GM19455 (cell line): ENCODE data around the gene CHRNA10.
"Not testable (repeated sequence)": the region's sequence is repeated elsewhere in the genome, so short reads cannot be mapped to it uniquely, and the experiment has no call there.

Experiments used
- ATAC-seq: cut with Tn5 transposase; IDR thresholded peaks from one replicate; pipeline ENCODE4 v1.9.1; 2021; ENCODE audit not compliant: unreplicated experiment

Gene CHRNA10

DNA sequence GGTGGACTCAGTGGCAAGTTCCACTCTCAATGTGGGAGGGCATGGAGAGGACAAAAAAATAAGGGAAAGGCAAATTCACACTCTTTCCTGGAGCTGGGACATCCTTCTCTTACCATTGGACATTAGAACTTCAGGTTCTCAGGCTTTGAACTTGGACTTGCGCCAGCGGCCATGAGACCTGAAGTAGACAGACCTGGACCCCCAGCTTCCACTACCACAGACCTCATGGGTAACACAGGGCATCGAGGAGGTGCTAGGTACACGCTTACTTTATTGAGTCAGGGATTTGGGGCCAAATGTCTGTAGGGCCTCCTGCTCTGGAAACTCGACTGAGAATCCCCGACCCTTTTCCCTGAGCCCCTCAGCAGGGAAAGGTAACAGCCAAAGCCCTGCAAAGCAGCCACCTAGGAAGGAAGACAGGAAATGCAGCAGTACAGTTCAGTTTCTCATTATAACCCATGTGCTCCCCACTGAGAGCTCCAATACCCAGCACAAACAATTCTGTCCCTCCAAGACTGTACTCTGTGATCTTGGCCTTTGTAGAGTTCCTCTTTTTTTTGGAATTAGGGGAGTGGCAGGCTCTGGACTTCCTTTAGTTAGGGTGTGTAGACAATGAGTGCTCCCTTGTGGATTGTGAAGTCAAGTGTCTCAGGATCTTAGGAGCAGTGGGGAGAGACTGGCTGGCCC, 5.7 kb downstream of the CHRNA10 start:
- no peak for ATAC-seq

DNA sequence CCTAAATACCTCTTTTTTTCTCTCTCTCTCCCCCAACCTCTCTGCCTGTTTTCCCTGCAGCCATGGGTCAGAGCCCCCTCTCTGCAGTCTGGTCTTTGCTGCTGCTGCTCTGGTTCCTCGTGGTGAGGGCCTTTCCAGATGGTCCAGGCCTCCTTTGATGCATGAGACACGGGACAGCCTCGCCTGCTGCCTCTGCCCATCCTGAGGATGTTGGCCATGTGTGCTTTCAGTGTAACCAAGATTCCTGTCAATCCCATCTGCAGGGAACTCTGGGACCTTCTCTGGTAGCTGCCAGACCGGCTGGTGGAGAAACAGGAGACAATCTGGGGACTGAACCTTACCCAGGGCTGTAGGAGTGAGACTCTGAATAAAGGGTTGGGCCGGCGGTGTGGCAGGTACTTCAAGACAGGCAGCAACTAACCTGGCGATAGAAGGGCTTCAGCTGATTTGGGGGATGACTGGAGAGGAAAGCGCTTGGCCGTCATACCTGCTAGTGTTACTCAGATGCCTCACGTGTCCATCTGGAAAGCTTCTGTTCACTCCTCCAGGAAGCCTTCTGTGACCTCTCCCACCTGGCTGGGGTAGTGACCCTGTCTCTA, 7.1 kb downstream of the CHRNA10 start:
- no peak for ATAC-seq

DNA sequence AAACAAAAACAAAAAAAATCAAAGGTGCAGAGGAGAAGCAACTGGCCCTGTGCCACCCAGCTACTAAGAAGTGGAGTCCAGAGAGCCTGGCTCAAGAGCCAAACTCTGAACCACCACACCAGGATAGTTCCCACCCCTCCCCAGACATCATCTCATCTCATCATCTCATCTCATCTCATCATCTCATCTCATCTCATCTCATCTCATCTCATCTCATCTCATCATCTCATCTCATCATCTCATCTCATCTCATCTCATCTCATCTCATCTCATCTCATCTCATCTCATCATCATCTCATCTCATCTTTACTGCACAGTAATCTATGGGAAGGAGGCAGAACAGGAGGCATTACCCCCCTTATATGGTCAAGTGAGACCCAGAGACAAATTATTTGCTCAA, 8.3 kb downstream of the CHRNA10 start:
- no peak for ATAC-seq

DNA sequence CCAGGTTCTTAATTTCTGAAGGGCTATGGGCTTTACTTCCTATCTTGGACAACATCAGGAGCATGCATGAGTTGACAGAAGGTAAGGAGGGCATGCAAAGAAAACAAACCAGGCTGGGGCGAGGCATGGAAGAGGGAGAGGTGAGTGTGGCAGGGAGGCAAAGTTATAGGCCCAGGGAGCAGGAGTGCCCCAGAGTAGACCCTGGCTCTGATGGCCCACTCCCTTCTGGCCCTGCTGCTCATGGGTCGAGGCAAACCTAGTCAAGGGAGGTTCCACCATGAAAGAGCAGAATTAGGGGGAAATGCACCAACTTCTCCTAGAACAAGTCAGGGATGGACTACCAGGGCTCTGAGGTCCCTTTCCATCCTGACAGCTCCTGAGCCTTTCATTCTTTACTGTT, 10.2 kb downstream of the CHRNA10 start:
- ATAC-seq = no peak

DNA sequence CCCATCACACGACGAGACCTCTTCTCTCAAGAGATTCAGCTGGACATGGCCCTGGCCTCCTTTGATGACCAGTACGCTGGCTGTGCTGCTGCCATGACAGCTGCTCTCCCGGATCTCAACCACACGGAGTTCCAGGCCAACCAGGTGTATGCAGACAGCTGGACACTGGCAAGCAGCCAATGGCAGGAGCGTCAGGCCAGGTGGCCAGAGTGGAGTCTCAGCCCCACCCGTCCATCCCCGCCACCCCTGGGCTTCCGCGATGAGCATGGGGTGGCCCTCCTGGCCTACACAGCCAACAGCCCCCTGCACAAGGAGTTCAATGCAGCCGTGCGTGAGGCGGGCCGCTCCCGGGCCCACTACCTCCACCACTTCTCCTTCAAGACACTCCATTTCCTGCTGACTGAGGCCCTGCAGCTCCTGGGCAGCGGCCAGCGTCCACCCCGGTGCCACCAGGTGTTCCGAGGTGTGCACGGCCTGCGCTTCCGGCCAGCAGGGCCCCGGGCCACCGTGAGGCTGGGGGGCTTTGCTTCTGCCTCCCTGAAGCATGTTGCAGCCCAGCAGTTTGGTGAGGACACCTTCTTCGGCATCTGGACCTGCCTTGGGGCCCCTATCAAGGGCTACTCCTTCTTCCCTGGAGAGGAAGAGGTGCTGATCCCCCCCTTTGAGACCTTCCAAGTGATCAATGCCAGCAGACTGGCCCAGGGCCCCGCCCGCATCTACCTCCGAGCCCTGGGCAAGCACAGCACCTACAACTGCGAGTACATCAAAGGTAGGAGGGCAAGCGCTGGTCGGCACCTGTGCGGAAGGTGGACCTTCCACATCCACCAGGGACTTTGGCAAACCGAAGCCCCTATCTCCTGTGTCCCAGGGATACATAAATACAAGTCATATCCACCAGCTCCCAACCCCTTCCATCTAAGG, 11.3 kb downstream of the CHRNA10 start:
- no peak for ATAC-seq

- no peak for ATAC-seq
These were observed 12.9 kb downstream of the CHRNA10 start for GRCh38 chr11:3658252-3658651.

DNA sequence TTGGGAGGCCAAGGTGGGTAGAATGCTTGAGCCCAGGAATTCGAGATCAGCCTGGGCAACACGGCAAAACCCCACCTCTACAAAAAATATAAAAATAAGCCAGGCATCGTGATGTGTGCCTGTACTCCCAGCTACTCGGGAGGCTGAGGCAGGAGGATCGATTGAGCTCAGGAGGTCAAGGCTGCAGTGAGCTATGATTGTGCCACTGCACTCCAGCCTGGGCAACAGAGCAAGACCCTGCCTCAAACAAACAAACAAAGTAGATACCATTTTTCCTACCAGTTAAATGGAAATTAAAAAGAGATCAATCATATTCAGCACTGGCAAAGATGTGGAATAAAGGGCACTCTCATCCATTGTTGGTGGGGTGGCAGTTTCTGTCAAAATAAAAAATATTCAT, 13.9 kb downstream of the CHRNA10 start:
- ATAC-seq = not testable (repeated sequence)

- no peak for ATAC-seq
These were observed 15.6 kb downstream of the CHRNA10 start for GRCh38 chr11:3655547-3655946.

- not testable (repeated sequence) for ATAC-seq
These were observed 18.7 kb downstream of the CHRNA10 start for GRCh38 chr11:3652514-3652913.

DNA sequence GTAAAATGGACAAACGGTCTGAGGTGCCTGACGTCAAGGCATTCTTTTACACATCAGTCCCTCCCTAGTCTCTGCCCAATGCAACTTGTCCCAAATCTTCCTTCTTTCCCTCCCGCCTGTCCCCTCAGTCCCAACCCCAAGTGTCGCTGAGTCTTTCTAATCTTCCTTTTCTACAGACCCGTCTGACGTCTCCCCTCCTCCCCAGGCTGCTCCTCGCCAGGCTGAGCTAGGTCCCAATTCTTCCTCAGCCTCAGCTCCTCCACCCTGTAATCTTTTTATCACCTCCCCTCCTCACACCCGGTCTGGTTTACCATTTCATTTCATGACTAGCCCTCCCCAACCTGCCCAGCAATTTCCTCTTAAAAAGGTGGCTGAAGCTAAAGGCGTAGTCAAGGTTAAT, 21.8 kb downstream of the CHRNA10 start:
- not testable (repeated sequence) for ATAC-seq

- not testable (repeated sequence) for ATAC-seq
These were observed 22.3 kb downstream of the CHRNA10 start for GRCh38 chr11:3648843-3649242.

GRCh38 chr11:3645552-3645951, 25.6 kb downstream of the CHRNA10 start:
- ATAC-seq = no peak

GRCh38 chr11:3644817-3645235, 26.4 kb downstream of the CHRNA10 start, which contains the start of gene ART1:
TSS of gene ART1 (plus strand) at chr11:3645128. CDS start at chr11:3659214, 14,086 bp downstream.
- no peak for ATAC-seq

GRCh38 chr11:3643102-3643546, 28.1 kb downstream of the CHRNA10 start:
- ATAC-seq = not testable (repeated sequence)

DNA sequence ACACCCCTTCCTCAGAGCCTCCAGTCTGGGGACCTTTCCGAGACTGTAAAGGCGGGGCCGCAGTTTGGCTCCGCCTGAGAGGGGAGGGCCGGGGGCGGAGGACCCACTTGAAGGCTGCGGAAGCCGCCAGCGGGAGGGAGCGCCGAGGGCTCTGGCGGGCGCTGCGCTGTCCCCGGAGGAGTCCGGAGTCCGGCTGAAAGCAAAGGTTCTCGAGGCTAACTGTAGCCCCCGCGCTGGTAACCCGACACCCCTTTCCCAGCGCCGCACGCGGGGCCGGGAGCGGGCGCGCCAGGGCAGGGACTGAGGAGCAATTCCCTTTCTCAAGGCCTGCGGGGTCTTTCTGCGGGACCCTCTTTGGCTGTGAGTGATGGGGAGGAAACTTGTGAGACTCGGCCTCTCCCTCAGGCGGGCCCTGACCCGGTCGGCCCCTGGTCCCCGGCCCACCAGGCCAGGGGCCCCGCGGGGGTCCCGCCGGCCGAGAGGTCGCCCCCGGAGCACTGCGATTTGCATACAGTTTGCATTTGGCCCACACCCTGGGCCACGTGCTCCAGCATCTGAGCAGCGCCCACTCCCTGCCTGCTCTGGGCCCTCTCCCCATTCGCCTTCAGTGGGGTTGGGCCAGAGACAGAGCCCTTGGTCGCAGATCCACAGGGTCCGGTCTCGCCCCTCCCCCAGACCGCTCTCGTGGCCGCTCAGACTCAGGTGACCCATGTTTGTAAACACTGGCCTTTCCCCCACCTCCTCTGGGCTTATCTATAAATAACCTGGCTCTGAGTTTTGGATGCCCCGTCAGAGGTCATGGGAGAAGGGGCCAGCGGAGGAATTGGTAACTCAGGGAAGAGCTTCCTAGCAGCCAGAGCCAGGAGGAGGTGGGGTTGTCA, 28.9 kb downstream of the CHRNA10 start:
- ATAC-seq = no peak

DNA sequence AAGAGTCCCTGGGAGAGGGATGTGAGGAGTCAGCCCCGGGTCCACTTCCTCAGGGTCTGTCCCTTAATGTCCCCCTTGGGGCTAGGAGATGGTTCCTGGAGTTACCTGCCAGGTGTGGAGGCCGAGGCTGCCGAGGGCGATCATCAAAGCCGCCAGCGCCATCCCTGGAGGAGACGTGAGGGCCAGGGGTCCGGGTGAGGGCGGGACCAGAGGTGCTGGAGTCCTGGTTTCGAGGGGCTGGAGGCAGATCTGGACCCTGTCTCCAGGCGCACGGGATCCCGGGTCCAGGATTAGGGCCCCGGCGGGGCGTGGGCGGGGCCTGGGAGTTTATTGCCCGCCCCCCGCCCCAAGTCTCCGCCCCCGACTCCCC, 29.5 kb downstream of the CHRNA10 start, which contains the start of gene ART5:
Gene ART5, minus strand, starts transcription at position 292 of the 370 bp plus-strand sequence. Its CDS starts 130 bp downstream, at position 162.
- no peak for ATAC-seq

GRCh38 chr11:3641191-3641590, 30.0 kb downstream of the CHRNA10 start:
- no peak for ATAC-seq

GRCh38 chr11:3639841-3640240, 31.3 kb downstream of the CHRNA10 start:
- ATAC-seq = no peak

DNA sequence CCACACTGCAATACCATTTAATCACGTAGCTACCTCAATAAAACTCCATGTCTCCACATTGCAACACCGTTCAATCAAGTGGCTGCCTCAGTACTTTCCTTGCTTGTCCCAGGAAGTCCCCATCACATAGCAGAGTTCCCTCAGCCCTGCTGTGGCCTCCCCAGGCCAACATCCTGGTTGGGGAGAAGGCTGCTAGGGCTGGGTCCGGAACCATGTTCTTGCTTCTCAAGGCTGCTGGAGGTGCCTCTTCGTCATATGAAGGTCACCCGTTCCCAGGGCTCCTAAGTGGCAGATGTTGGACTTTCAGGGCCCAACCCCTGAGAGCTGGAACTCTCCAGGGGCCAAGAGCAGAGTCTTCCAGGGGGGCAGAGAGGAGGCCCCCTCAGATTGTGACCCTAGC, 32.7 kb downstream of the CHRNA10 start:
- no peak for ATAC-seq

DNA sequence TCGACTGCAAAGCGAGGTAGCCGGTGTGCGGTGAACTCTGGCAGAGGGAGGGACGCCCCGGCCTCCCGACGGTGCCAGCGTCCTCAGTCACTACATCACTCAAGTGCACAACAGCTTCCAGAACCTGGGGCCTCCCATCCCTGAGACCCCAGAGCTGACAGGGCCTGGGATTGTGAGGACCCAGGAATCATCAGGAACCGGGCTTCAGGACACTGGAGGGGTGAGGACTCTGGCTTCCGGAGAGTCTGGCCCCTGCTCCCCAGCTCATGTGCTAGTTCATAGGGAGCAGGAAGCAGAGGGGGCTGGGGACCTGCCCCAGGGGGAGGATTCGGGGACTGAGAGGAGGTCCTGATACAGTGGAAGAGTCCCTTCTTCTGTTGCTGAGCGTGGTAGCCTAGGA, 34.0 kb downstream of the CHRNA10 start:
- no peak for ATAC-seq
